HG03457 (cell line): Measurements from ENCODE around the gene RAP1GDS1.
"Not testable (repeated sequence)": the region's sequence is repeated elsewhere in the genome, so short reads cannot be mapped to it uniquely, and the experiment has no call there.

ENCODE experiments used
- ATAC-seq: cut with Tn5 transposase; IDR thresholded peaks from one replicate; pipeline ENCODE4 v1.9.1; 2021; ENCODE audit warnings: moderate number of reproducible peaks; ENCODE audit not compliant: unreplicated experiment

The RAP1GDS1 gene

DNA sequence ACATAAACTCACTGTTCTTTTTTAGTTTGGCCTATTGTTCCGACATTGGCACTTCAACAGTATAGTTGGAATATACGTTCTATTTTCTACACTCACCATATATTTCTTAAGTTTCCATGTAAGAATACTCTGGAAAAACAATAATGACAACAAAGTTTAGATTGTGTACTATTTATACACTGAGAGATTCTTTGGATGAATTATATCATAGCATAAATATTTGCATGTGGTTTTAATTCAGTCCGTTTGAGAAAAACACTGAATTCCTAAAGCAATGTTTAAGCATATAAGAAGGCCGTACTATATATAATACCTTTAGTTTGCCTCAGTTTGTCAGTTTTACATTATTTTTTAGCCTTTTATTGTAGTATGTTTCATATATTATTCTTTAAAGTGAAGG is 82.4 kb downstream of the RAP1GDS1 start:
- ATAC-seq = no peak

DNA sequence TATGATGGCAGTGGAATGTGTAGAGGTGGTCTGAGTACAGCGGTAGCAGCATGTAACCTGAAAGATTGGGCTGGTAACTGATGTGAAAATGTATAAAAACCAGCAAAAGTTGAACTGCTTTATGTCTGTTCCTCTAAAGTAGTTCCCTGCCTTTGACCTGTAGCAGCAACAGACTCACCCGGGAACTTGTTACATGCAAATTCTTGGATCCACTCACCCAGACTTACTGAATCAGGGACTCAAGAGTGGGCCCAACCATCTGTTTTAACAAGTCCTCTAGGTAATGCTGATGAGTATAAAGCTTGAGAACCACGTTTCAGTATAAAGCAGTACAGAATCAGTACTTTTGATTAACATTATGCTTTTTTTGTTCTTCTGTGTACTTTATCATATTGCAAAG is 84.7 kb downstream of the RAP1GDS1 start:
- no peak for ATAC-seq

DNA sequence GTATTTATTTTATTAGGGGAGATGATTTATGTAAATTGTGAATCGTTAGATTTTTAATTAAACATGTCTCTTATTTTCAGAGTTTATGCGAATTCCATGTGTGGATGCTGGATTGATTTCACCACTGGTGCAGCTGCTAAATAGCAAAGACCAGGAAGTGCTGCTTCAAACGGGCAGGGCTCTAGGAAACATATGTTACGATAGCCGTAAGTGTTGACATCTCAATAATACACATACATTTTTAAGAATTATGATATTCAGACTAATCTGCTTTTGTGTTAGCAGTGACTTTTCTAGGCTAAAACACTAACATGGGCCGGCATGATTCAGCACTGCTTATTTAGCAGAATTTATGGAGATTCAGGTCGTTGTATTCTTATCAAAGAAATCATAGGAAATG is 91.2 kb downstream of the RAP1GDS1 start:
- ATAC-seq = no peak

DNA sequence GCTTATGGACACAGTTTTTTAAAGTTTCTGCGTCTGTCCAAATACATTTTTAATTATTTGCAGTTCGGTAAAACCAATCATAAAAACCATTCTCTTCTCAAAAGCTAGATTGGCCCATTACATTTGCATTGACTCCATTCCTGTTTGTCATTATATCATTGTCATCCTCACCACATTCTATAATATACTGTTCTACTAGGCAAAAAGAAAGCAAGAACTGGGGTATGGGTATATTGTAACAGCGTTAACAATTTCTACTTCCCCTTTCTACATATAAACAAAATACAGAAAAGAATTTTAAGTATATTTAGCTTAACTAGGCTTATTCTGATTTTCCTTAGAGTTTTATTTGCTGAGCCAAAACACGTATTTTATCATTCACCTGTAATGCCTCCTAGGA is 91.8 kb downstream of the RAP1GDS1 start:
- ATAC-seq = no peak

DNA sequence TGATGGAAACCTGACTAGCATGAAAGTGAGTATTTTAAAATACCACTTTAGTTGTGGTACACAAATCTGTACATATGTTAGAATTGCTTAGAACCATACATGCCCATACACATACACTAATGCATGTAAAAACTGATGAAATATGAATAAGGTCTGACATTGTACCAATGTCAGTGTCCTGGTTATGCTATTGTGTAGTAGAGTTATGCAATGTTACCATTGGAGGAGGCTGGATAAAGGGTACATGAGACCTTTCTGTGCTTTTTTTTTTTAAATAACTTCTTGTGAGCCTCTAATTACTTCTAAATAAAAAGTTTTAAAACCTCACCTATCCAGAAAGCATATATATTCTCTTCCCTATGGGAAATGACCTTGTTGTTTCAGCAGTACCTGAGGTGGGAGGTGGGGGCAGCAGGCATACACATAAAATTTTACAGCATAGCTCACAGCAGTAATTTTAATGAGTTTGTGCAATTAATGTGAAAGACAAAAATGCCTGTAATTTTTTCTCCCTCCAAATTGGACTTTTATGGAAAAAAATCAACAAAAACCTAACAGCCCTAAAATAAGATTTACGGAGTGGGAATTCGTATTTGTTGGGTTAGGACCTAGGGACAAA is 97.6 kb downstream of the RAP1GDS1 start:
- ATAC-seq = no peak

DNA sequence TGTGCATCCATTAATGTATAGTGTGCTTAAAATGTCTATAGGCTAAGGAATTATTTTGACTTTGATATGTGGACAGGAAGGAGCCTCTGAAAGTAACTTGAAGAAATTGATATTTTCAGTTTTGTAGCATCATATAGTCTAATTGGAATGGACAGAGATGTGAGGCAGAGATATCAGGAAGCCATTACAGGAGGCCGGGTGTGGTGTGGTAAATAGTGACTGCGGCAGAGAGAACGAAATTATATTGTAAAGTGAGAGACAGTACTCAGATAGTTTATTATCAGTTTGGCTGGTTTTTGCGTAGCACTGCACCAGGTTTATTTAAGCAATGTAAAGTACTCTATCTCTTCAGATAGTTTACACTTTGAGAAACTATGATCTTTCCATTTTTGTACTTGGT is 98.5 kb downstream of the RAP1GDS1 start:
- no peak for ATAC-seq

DNA sequence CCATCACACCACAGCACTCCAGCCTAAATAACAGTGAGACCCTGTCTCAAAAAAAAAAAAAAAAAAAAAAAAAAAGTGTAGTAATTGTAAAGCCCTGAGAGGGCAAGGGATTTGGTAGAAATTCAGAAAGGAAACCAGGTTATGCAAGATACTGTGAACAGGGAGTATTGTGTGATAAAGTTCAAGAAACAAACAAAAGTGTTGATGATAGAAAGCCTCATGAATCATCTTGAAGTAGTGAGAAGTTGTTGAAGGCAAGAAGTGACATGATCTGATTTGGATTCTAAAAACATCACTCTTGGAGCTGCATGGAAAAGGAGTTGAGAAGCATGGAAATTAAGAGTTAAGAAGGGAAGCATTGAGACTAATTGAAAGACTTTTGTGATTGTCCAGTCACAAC is 102.2 kb downstream of the RAP1GDS1 start:
- no peak for ATAC-seq

DNA sequence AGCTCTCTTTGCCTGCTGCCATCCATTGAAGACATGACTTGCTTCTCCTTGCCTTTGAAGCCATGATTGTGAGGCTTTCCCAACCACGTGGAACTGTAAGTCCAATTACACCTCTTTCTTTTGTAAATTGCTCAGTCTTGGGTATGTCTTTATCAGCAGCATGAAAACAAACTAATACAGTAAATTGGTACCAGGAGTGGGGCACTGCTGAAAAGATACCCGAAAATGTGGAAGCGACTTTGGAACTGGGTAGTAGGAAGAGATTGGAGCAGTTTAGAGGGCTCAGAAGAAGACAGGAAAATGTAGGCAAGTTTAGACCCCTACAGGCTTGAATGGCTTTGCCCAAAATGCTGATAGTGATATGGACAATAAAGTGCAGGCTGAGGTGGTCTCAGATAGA is 105.1 kb downstream of the RAP1GDS1 start:
- not testable (repeated sequence) for ATAC-seq

DNA sequence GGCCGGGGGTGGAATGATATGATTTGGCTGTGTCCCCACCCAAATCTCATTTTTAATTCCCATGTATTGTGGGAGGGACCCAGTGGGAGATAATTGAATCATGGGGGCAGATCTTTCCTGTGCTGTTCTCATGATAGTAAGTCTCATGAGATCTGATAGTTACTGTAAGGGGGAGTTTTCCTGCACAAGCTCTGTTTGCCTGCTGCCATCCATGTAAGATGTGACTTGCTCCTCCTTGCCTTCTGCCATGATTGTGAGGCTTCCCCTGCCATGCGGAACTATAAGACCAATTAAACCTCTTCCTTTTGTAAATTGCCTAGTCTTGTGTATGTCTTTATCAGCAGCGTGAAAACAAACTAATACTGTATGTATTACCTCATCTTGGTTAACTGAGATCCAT is 106.8 kb downstream of the RAP1GDS1 start:
- ATAC-seq = not testable (repeated sequence)

DNA sequence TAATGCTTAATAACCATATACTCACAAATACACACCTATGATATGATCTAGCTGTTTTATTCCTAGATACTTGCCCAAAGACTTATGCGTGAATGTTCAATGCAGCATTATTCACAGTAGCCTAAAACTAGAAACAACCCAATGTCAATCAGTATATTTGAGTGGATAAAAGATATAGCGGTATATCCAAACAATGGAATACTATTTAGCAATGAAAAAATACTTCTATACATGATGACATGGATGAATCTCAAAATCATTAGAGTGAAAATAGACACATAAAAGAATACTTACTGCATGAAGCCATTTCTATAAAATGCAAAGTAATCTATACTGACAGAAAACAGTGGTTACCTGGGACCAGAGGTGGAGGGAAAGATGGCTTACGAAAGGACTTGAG is 108.1 kb downstream of the RAP1GDS1 start:
- no peak for ATAC-seq

DNA sequence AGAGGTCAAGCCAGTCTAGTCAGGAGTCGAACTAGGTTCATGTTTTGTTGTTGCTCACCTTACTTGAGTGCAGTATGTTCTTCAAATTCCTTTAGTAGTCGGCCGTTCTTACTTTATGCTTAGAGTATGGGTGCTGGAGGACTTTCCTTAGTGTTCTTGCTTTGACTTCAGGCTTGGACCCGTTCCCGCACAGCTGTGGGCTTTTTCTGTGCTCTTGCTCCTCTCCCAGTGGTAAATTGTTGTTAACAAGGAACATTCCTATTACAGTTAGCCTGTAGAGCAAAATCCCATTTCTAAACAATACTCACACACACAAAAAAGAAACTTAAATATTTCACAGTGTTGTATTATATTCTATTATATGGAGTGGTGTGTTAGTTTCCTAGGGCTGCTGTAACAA is 113.5 kb downstream of the RAP1GDS1 start:
- ATAC-seq = no peak

DNA sequence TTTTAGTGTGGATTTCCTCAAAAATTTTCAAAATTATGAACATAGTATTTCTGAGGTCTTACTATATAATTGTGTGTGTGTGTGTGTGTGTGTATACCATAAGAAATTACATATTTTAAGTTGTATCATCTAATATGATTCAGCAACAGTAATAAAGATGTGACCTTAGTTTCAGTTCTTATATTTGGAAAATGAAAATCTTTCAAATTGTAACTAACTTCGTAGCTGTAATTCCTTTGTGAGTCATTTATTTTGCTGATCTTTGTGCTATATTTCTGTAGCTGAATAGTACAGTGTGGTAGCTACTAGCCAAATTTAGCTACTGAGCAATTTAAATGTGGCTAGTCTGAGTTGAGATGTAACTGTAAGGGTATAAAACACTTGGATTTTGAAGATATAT is 116.4 kb downstream of the RAP1GDS1 start:
- no peak for ATAC-seq

DNA sequence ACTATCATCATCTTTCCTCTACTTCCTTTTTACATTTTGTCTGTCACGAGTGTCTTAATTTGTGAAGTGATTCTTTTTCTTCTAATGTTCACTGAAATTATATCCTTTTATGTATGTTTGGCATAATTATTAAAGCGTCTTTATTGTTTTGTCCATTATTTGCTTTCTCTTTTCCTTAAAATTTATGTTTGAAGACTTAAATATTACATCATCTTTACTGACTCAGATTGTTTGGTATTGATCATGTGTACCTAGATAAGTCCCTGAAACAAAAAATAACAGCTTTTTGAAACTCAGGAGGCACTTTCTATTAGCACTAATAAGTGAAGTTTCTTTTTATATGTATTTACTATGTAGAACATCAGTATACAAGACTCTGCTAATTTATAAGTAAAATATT is 120.1 kb downstream of the RAP1GDS1 start:
- ATAC-seq = no peak

DNA sequence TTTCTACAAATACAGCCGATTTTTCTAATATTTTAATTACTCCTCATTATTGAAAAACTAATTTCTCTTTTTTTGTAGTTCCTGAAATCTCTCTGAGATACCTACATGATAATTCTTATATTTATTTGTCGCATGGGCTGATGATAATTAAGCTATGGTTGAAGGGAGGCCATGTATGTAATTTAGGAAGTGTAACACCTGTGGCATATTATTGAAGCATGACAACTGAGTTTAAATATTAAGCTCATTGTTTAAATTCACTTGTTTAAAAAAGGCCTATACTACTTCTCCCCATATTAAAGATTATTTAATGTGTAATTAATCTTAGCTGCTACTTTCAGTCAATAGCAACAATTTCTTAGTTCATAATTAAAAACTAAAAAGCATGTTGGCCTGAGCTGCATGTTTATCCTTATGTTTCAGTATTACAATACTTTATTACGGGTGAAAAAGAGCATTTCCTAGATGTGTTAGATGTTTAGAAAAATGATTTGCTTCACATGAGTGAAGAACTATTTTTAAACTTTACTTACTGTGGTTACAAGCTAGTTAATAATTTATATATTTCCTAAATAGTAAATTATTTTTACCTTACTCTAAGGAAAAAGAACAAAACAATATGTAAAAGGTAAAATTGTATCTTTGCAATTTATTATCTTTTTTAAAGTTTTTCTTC is 122.4 kb downstream of the RAP1GDS1 start:
- no peak for ATAC-seq

DNA sequence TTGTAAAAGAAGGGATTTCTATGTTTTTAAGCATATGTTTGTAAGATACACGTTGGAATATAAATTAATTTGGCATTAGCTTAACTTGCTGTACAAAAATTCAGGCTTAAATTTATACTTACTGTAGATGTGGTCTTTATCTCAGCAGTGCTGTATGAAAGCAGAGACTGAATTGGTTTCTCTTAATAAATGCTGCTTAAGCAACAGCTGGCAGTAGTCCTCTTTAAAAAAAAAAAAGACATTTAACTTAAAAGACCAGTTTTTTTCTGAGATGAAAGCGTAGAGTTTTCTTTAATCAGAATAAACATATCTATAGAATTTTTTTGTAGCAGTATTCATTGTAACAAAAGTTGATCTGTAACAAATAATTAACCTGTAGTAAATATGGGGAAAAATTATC is 124.6 kb downstream of the RAP1GDS1 start:
- ATAC-seq = no peak

DNA sequence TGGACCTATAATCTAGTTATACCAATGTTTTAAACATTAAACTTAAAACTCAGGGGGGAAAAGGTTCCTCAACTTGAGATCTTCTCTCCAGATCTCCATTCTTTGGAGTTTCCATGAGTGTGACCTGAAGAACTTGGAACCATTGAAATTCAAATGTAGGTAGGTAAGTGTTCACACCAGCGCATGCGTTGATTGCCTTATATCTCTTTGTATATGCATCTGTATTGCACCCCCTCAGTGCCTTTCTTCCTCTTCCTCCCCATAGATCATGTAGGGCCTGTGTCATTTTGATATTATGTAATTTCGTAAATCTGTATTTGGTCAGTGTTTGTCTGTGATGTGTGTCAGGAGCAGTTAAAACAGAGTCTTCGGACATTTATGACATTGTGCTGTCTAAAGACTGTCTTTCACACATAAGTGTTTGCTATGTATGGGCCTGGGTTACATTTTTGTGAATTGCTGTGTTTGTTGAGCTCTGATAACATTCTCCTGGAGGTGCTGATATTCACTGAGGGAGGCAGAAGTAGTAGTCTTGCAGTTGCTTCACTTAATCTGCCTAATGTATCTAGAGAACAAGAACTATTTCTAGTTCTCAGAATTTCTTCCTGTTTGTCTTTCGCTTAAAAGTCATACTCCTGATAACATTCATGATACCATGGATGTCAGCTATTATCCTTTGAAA is 126.3 kb downstream of the RAP1GDS1 start:
- ATAC-seq = no peak

DNA sequence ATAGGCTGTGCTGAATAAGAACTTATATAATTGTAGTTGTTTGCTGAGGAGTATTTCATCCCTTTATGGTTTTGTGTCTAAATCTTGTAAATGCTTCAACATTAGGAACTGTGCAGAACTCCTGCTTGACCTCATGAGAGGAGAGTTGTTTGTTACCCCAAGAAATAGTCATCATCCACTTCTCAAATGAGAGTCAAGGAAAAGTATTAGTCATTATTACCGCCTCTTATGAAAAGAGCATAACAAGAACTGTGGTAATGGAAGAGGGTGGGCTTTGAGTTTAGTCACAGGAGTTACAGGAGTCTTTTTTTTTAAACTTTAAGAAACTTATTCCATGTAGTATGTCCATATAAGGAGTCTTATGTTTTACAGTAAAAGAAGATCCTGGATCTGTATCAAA is 132.9 kb downstream of the RAP1GDS1 start:
- ATAC-seq = no peak

DNA sequence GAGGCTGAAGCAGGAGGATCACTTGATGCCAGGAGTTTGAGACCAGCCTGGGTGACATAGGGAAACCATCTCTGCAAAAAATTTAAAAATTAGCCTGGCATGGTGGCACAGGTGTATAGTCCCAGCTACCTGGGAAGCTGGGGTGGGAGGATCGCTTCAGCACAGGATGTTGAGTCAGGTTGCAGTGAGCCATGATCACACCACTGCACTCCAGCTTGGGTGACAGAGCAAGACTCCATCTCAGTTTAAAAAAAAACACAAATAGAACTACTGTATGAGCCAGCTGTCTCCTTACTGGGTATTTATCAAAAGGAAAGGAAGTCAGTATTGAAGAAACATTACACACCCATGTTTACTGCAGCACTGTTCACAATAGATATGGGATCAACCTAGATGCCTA is 138.7 kb downstream of the RAP1GDS1 start:
- no peak for ATAC-seq

DNA sequence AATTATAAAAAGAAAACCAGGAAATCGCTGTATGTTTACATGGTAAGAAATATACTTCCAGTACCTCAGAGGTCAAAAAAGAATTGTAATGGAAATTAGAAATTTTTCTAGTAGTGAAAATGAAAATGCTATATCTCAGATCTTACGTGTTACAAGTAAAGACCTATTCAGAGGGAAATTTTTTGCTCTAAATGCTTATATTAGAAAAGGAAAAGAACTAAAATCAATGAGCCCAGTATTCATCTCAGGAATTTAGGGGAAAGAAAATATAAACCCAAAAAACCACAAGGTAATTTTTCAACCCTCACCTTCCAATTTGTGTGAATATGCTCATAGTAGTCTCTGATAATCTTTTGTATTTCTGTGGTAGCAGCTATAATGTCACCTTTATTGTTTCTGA is 145.6 kb downstream of the RAP1GDS1 start:
- peak; percentile 74 for ATAC-seq

DNA sequence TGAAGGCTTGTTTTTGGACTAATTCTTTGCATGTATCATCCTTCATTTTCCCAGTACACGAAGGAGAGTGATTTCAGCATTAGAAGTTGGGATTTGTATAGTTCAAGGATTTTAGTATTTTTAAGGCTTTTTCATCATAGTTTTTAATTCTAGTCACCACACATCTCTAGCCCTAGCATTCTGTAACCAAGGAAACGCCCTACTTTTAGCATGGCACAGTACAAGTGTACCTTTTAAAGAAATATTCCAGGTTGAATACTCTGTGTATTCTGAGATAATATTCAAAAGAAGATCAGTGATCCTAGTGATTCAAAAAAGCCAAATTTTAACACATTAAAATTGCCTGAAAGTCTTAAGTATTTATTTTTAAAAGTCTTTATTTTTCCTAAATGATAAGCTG is 150.5 kb downstream of the RAP1GDS1 start:
- ATAC-seq = no peak

DNA sequence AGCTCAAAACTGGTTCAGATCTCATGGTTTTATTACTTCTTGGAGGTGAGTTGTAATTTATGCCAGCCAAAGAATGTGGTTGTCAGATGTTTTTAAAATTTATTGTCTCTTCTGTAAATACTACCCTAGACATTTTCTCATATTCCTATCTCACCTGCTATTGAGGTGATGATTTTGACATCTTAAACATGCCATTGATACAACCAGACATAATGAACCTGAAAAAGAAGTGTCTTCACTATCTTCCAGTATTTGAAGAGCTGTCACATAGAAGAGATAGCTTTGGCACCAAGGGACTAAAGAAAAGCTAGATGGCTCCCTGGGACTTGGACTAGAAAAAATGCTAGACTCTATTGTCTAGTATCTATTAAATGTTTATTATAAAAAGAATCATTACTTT is 155.7 kb downstream of the RAP1GDS1 start:
- ATAC-seq = no peak

DNA sequence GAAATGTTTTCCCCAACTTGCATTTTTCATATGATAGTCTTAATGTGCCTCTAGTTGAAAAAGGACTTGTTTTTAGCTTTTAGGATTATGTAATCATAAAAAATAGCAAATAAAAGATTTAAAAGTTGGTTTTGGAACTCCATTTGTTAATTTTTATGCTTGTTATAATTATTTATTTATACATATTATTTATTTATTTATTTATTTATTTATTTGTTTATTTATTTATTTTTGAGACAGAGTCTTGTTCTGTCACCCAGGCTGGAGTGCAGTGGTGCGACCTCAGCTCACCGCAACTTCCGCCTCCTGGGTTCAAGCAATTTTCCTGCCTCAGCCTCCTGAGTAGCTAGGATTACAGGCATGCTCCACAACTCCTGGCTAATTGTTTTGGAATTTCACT is 159.0 kb downstream of the RAP1GDS1 start:
- not testable (repeated sequence) for ATAC-seq
